NAMALWA (cell line): ENCODE measurements around the gene BICDL2.

Experiments used
- DNase-seq: peaks from one replicate; pipeline ENCODE4 v3.0.0-alpha.2; 2015; ENCODE audit warnings: low spot score

The BICDL2 gene

DNA sequence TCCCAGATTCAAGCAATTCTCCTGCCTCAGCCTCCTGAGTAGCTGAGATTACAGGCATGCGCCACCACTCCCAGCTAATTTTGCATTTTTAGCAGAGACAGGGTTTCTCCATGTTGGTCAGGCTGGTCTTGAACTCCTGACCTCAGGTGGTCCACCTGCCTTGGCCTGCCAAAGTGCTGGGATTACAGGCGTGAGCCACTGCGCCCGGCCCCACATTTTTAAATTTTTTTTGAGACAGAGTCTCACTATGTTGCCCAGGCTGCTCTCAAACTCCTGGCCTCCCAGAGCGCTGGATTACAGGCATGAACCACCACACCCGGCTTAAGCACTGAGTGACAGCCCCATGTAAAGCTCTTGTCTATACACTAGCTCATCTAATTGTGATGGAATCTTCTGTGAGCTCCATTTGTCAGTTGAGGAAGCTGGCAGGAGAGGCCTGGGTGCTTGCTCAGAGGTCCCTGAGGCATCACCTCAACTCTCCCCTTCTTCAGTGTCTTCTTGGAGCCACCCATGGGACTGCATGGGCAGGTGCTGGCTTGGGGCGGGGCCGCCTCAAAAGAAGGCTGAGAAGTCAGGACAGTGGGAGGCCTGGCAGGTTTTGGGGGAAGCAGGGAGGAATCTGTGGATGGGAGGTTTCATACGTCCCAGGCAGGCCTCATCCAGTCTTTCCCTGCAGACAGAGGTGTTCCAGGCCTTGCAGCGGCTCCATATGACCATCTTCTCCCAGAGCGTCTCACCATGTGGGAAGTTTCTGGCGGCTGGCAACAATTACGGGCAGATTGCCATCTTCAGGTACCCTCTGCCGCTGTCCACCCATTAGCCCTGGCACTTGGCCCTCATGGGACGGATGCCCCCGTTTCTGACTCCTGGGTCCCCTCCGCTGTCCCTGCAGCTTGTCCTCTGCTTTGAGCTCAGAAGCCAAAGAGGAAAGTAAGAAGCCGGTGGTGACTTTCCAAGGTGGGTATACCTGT is 11.4 kb downstream of the BICDL2 start:
- DNase-seq, result no peak

DNA sequence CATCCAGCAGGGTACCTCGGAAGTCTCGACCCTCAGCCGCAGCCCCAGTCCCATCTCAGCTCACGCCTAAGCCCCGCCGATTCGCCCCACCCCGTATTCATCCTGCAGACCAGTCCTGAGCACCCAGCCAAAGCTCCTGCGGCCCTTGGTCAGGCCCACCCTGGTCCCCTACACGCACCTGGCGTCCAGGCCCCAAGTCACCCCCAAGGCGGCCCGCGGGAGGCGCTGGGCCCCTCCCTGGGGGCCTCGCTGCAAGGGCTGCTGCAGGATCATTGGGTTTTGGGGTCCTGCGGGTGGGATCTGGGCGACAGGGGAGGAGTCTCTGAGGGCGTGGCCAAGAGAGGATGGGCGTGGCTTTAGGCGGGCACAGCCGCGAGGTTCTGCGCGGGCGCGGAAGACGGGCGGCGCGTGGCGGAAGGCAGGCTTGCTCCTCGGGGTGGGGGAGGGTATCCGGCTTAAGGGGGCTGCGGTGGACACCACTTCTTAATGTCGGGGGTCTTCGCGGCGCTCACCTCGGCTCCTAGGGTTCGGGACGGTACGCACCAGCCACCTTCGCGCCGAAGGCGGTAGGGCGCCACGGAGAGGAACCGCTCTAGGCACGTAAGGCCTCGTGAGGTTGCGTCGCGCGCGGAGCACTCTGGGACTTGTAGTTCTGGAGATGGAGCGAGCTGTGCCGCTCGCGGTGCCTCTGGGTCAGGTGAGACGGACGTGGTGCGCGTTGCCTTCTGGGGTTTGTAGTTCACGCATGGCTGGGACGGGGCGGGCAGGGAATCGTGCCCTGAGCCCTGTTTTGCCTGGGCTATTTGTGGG is 12.9 kb downstream of the BICDL2 start, which contains the start of the genes HCFC1R1 and THOC6:
TSS of gene HCFC1R1 (minus strand) at position 274 of the 810 bp plus-strand sequence. CDS start at position 273, 1 bp downstream.
TSS of gene THOC6 (plus strand) at position 367 of the 810 bp plus-strand sequence. CDS start at position 659, 292 bp downstream.
- DNase-seq, result peak; percentile 99

DNA sequence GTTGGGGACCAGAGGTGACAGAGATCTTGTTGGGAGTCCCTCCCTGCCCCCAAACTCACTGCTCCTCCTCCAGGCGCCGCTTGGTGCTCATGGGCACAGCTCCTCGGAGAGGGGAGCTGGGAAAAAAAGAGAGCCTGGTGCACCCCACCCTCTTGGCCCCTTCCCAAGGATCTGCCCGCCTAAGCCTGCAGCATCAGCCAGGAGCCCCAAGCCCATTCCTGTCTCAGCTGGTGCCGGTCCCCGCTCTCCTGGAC is 13.4 kb downstream of the BICDL2 start:
- peak; percentile 50 for DNase-seq

DNA sequence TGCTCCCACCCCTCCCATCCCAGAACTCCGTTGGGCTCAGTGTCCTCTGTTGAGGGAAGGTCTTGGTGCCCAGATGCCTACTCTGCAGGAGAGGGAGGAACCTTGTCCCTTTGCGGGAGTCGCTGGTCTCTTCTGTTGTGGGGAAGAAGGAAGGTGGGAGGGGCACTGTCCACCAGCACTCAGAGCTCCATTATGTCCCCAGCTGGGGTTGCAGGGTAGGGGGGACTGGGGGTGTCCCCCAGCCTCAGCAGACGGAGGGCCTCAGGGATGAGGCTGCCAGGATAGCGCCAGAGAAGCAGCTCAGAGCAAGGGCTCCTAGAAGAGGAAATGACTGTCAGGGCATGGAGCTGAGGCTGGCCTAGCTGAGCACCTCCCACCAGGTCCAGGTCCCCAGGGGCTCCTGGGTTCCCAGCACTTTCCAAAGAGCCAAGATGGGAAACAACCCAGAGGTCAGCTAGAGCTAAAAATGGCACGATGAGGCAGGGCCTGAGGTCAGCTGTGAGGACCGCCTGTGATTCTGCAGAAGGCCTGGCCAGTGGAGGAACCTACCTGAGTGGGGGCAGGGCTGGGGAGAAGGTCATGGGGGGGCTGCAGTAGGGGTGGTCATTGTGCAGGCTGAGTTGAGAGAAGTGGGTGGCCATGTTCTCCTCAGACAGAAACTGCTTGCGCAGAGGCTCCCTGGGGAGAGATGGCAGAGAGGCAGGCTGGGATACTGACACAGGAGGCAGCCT is 13.9 kb downstream of the BICDL2 start:
- DNase-seq, result no peak

DNA sequence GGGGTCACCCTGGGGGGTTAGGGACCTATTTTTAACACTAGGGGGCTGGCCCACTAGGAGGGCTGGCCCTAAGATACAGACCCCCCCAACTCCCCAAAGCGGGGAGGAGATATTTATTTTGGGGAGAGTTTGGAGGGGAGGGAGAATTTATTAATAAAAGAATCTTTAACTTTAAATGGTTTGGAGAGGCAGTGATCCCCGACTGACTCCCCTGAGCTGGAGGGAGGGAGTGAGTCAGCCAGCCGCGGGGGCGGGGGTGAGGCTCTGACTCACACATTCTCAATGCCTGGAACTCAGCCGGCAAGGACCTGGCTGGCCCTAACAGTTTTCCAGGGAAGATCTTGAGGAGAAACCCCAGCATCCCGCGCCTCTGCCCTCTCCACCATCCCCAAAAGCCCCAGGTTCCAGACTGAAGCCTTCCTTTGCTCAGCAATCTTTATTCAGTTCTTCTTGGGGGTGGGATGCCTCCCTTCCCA is 14.5 kb downstream of the BICDL2 start:
- no peak for DNase-seq

DNA sequence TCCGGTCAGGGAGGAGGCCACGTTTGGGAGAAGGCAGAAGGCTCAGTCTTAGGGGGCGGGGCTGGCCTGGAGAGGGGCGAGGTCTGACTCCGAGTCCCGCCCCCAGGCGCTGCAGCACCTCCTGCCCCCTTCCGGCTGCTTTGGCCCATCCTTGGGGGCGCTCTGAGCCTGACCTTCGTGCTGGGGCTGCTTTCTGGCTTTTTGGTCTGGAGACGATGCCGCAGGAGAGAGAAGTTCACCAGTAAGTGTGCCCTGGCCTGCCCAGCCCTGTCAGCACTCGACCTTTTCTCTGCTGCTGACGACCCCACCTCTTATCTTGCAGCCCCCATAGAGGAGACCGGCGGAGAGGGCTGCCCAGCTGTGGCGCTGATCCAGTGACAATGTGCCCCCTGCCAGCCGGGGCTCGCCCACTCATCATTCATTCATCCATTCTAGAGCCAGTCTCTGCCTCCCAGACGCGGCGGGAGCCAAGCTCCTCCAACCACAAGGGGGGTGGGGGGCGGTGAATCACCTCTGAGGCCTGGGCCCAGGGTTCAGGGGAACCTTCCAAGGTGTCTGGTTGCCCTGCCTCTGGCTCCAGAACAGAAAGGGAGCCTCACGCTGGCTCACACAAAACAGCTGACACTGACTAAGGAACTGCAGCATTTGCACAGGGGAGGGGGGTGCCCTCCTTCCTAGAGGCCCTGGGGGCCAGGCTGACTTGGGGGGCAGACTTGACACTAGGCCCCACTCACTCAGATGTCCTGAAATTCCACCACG is 15.1 kb downstream of the BICDL2 start:
- DNase-seq, result peak; percentile 86

DNA sequence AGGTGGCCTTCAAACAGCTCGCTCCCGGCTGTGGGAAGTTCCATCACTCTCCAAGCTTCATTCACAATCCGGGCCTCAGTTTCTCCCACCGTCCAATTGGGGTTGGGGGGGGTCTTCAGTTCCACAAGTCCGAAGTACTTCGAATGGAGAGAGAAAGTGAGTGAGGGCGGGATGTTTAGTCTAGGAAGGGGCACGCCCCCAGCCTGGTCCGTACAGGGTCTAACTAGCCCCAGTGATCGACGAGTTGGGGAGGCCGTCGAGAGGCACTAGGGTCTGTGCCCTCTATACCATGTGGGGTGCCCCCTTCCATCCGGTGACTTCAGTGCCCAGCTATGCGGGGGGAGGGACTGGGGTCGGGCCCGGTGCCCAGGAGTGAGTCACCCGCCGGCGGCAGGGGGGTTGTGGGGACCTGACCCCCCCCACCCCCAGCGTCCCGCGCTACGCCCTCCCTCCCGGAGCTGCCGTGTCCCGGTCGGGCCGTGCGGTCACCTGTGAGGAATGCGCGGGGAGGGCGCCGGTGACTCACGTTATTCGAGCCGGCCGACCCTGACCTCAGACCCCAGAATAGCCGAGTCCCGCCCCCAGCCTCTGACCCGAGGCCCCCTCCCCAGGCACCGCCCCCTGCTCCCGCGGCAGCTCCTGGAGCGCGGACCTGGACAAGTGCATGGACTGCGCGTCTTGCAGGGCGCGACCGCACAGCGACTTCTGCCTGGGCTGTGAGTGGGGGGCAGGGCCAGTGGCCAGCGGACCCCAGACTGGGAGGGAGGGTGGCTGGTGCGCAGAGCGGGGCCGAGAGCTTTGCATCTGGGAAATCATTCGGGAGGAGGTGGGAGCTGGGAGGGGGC is 15.9 kb downstream of the BICDL2 start:
- DNase-seq, result peak; percentile 66

DNA sequence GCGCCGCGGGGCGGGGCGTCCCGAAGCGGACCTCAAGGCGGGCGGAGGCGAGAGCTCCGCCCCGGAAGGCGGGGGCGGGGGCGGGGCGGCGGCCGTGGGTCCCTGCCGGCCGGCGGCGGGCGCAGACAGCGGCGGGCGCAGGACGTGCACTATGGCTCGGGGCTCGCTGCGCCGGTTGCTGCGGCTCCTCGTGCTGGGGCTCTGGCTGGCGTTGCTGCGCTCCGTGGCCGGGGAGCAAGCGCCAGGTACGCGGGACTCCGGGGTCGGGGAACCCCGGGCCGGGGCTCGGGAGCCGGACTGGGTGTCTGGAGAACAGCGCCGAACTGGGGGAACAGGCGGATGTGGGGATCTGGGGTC is 16.5 kb downstream of the BICDL2 start, which contains the start of gene TNFRSF12A:
TSS of gene TNFRSF12A (plus strand) at position 122 of the 357 bp plus-strand sequence. CDS start at position 152, 30 bp downstream.
- peak; percentile 83 for DNase-seq

DNA sequence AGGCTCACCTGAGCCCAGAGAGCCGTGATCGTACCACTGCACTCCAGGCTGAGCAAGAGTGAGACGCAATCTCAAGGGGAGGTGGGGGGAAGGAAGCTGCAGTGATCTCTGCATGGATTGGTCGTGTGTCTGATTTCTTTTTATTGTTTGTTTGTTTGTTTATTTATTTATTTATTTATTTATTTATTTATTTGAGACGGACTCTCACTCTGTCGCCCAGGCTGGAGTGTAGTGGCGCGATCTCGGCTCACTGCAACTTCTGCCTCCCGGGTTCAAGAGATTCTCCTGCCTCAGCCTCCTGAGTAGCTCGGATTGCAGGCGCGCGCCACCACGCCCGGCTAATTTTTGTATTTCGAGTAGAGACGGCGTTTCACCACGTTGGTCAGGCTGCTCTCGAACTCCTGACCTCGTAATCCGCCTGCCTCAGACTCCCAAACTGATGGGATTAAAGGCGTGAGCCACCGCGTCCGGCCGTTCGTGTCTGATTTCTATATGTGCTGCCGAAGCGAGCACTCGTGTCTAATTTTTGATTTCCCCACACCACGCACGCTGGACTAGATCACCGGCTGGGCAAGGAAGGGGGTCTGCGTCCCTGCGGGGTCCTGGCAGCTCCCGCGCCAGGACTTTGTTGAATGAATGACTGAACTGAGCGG is 17.0 kb downstream of the BICDL2 start:
- DNase-seq, result no peak

DNA sequence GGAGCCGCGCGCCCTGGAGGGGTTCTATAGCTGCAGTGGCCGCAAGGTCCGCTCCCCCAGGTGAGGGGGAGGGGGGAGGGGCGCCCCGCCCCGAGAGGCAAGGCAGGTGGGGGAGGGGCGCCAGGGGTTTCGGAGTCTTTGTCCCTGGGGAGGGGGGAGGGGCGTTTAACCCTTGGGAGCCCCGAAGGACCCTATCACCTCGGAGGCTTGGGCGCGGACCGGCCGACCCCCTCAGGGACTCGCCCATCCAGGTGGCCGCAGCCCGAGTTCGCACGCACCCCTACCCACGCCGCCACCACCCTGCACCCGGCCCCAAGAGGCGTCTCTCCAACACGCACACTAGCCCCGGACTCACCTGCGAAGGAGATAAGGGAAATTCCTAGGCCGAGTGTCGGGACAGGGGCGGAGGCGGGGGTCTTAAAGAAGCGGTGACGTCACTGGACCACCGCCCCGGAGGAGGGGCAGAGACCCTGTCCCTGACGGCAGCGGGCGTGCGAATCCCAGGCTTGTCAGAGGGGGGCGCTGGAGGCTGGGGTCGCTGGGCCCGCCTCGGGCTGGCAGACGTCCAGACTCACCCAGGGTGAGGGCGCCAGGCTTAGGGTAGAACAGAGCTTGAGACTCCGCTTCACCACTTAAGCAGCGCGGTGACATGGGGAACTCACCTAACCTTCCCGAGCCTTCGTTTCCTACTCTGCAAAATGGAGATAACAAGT is 18.8 kb downstream of the BICDL2 start, which contains the start of gene CLDN6:
TSS of gene CLDN6 (minus strand) at position 390 of the 713 bp plus-strand sequence. CDS start 2,162 bp downstream, outside the sequence.
- peak; percentile 53 for DNase-seq

DNA sequence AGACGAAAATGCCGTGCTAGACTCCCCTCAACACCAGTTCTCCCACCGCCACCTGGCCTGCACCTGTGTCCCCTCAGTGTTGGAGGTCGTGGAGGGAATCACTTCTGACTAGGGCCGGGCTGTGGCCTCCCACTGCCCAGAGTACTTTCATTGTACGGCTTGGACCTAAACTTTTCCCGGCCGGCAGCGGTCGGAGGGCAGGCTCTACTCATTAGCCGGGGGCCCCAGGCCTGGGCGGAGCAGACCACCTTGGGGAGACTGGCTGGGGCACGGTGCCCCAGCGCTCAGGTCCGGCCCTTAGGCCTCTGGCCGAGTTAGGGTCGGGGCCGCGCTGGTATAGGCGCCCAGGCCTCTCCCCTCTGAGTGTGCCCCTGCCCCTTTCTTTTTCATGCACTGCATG is 19.4 kb downstream of the BICDL2 start:
- no peak for DNase-seq

DNA sequence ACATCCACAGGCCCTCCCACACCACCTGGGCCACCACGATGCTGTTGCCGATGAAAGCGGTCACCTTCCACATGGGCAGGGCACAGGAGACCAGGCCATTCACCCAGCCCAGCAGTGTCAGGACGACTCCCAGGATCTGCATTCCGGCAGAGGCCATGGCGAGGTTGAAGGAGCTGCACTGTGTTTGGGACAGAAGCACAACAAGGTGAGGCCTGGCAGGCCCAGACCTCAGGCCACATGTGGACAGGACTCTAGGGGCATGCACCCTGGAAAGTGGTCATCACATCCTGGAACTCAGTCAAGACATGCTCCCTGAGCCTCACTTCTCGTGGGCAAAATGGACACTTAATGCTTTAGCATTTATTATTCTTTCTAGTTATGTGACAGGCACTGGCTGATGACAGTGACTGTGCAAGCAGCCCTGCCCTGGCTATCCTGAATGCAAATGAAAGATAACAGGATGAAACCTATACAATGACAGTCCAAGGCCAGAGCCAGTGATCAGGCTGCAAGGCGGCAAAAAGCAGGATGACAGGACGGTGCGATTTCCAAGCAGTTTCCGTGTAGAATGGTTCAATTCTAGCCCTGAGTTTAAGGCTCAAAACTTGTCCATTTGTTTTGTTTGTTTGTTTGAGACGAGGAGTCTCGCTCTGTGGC is 20.8 kb downstream of the BICDL2 start:
- no peak for DNase-seq

DNA sequence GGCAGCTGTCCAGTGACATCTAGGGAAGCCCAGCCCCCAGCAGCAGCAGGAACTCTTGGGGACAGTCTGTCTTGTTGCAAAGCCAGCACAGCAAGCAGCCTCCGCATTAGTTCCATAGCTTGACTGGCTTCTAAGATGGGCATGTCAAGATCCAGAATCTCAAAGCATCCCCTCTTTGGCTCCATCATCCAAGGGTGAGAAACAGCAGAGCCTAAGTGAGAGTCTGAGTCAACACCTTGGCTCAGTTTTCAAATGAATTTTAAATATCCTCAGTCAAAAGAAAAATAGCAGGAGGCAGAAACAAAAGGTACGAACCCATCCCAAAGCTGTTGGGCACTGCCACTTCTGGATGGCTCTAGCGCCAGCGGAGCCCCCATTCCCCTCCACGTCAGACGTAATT is 21.8 kb downstream of the BICDL2 start:
- DNase-seq, result no peak

DNA sequence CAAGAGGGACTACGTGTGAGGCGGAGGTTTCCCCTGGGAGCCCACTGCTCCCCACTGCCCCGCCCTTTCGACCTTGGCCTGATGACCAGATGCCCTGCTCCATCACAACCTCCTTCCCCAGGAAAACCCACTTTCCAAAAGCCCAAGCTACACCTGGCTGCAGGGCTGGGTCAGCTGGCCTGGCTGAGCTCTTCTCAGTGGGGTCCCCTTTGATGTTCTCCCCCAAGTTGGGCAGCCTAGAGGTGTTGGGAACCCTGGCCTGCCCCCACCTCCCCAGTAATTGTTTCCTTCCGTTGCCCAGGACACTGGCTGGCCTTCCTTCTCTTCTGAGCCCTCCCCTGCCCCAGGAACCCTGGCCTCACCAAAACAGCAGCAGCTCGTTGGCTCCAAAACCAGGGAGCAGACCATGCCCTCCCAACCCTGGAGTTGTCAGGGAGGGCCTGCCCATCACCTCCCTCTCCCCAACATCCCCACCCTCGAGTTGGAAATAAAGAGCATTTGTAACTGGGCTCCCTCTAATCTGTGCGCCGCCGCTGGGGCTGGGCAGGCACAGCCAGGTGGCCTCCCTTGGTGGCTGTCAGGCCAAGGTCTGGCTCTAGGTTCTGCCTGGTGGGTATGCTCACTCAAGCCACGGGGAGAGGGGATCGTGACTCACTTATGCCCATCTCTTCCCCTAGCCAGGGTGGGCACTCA is 22.6 kb downstream of the BICDL2 start:
- DNase-seq, result no peak

DNA sequence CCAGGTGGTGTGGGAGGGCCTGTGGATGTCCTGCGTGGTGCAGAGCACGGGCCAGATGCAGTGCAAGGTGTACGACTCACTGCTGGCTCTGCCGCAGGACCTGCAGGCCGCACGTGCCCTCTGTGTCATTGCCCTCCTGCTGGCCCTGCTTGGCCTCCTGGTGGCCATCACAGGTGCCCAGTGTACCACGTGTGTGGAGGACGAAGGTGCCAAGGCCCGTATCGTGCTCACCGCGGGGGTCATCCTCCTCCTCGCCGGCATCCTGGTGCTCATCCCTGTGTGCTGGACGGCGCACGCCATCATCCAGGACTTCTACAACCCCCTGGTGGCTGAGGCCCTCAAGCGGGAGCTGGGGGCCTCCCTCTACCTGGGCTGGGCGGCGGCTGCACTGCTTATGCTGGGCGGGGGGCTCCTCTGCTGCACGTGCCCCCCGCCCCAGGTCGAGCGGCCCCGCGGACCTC is 23.2 kb downstream of the BICDL2 start:
- DNase-seq, result no peak

DNA sequence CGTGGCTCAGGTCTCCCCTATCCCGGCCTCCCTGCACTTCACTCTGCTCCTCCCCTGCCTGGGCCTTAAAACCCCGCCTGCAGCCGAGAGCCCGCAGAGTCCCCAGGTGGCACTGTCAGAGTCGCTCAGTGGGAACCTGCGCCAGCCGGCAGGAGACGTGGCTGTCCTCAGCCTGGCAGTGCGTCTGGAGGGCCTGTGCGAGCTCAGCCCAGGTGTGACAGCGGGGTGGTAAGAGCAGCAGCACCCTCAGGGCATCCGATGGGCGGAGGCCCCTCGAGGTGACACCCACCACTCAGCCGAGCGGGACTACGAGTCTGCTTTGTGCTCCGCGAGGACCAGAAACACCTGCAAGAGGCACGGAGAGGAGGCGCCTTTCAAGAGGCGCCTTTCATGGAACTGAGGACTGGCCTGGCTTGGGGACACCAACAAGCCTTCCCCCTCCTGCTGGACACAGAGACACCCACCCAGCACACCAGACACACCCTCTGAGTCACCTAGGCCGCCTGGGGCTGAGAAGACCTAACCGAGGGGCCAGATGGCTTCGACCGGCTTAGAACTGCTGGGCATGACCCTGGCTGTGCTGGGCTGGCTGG is 23.8 kb downstream of the BICDL2 start, which contains the start of gene CLDN9:
TSS of gene CLDN9 (plus strand) at position 96 of the 593 bp plus-strand sequence. CDS start at position 536, 440 bp downstream.
- no peak for DNase-seq

DNA sequence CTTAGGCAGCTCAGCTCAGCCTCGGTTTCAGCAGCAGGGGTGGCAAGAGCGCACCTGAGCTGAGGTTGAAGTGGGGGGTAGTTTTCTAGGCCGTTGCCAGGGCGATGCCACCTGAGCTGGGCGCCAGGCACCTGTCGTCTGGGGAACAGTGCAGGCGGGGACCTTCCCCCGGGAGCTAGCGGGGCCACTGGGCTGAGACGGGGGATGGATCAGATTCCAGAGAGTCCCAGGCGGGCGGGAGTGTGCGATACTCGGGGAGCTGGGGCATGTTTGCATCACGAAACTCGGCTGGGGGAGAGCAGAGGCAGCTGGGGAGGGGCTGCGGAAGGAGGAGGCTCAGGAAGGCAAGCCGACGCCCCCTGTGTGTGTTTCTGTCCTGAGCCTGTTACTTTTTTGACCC is 24.5 kb downstream of the BICDL2 start:
- no peak for DNase-seq
